SH-SY5Y (cell line): ENCODE measurements around the gene DOCK7.

ENCODE experiments used
- GATA2 ChIP-seq: IDR thresholded peaks from 2 replicates; pipeline ENCODE4 v1.6.1; 2011; ENCODE audit warnings: mild to moderate bottlenecking, low read depth, low read length
- GATA3 ChIP-seq: IDR thresholded peaks from 2 replicates; pipeline ENCODE4 v1.6.1; 2011; ENCODE audit warnings: low read depth, mild to moderate bottlenecking, low read length, moderate library complexity

The DOCK7 gene

GRCh38 chr1:62687903-62688686 lies at the start of gene DOCK7:
DOCK7 (minus strand) TSS chr1:62688386; CDS start chr1:62688264, 122 bp downstream.
- TF ChIP-seq GATA2 (no peak), GATA3 (no peak)

GRCh38 chr1:62735491-62736171 lies 47.4 kb upstream of the DOCK7 start:
- TF ChIP-seq GATA3 = no peak
- TF ChIP-seq GATA2 = no peak

GRCh38 chr1:62732331-62732730 lies 44.1 kb upstream of the DOCK7 start:
- TF ChIP-seq GATA2 (no peak), GATA3 (no peak)

- TF ChIP-seq GATA2 (no peak), GATA3 (no peak)
Measured at GRCh38 chr1:62728963-62729362, 40.8 kb upstream of the DOCK7 start.

- TF ChIP-seq GATA2 (no peak), GATA3 (no peak)
Measured at GRCh38 chr1:62727656-62728407, 39.6 kb upstream of the DOCK7 start.

- no peak for TF ChIP-seq GATA3
- TF ChIP-seq GATA2 = no peak
Measured at GRCh38 chr1:62726011-62726442, 37.8 kb upstream of the DOCK7 start.

GRCh38 chr1:62725255-62725654 lies 37.1 kb upstream of the DOCK7 start:
- TF ChIP-seq GATA2 = no peak
- TF ChIP-seq GATA3 = no peak

- TF ChIP-seq GATA2 (no peak), GATA3 (no peak)
Measured at GRCh38 chr1:62724430-62724829, 36.2 kb upstream of the DOCK7 start.

GRCh38 chr1:62723883-62724282 lies 35.7 kb upstream of the DOCK7 start:
- no peak for TF ChIP-seq GATA3
- TF ChIP-seq GATA2 = no peak

GRCh38 chr1:62722796-62723195 lies 34.6 kb upstream of the DOCK7 start:
- TF ChIP-seq GATA3 = no peak
- TF ChIP-seq GATA2 = no peak

GRCh38 chr1:62720946-62721554 lies 32.9 kb upstream of the DOCK7 start:
- TF ChIP-seq GATA3 = peak; percentile 56; the same call in 1 of the 2 replicates
- peak; percentile 48; the same call in 1 of the 2 replicates for TF ChIP-seq GATA2

GRCh38 chr1:62717483-62717882 lies 29.3 kb upstream of the DOCK7 start:
- TF ChIP-seq GATA3 (no peak), GATA2 (no peak)

- TF ChIP-seq GATA3 (peak; percentile 60), GATA2 (peak; percentile 83)
Measured at GRCh38 chr1:62716397-62716796, 28.2 kb upstream of the DOCK7 start.

- TF ChIP-seq GATA3 (no peak), GATA2 (no peak)
Measured at GRCh38 chr1:62712336-62713243, 24.4 kb upstream of the DOCK7 start.

GRCh38 chr1:62707744-62708120 lies 19.5 kb upstream of the DOCK7 start:
- TF ChIP-seq GATA3 = no peak
- no peak for TF ChIP-seq GATA2
